ENCODE results near the gene SLC30A2.

DNA sequence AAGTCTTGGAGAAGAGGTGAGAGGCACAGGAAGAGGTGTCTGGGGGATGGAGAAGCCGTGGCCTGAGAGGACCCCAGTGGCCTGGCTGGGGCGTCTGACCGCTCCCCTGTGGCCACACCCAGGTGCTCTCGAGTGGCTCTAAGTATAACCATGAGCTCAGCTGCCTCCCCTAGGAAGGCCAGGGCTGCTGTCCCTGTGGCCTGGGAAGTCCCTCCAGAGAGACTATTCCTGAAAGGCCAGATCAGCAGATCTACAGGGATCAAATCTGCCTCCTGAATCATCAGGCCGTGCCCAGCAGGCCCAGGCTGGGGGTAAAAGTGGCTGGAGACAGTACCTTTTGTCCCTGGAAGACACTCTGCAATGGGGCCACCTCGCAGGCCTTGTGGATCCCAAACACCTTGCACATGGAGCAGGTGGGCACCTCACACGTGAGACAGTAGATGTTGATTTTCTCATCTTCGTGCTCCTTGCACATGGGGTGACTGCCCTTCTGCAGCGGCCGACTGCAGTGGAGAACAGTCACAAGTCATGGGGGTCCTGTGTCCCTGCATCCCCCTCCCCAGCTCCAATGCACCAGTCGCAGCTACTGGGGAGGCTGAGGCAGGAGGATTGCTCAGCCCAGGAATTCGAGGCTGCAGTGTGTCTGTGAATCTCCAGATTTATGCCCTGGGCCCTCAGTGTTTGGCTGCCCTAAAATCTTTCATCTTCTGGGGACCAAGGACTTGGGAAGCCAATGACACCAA lies 15.1 kb upstream of the SLC30A2 start:
- TF ChIP-seq, protein P1, sequence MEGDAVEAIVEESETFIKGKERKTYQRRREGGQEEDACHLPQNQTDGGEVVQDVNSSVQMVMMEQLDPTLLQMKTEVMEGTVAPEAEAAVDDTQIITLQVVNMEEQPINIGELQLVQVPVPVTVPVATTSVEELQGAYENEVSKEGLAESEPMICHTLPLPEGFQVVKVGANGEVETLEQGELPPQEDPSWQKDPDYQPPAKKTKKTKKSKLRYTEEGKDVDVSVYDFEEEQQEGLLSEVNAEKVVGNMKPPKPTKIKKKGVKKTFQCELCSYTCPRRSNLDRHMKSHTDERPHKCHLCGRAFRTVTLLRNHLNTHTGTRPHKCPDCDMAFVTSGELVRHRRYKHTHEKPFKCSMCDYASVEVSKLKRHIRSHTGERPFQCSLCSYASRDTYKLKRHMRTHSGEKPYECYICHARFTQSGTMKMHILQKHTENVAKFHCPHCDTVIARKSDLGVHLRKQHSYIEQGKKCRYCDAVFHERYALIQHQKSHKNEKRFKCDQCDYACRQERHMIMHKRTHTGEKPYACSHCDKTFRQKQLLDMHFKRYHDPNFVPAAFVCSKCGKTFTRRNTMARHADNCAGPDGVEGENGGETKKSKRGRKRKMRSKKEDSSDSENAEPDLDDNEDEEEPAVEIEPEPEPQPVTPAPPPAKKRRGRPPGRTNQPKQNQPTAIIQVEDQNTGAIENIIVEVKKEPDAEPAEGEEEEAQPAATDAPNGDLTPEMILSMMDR (IDR thresholded peaks at IDR 0.05) = no peak
- TF ChIP-seq POLR2A (IDR thresholded peaks at IDR 0.05) = no peak
